Measurements from ENCODE around the gene DDX25.

DNA sequence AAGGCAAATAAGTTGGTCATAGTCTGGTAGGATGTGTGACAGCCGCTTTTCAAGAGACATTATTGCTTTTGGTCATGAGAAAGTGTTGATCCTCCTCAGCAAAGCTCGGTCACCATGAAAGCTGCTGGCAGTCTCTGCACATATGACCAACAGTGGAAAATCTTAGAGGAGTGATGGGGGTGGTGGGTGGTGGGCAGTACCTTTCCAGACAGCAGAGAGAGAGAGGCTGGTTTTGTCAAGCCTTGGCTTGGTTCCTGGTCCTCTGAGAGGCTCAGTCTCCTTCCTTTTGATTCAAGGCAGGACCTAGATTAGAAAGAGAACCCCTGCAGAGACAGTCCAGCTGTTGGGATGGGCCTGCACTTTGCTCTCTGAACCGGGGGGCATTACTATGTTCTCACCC is 21.5 kb downstream of the DDX25 start:
- no peak for TF ChIP-seq ZNF335 (CRISPR knock-in tag; IDR thresholded peaks at IDR 0.05)
- TF ChIP-seq FOXM1 (CRISPR knock-in tag; IDR thresholded peaks at IDR 0.05), result no peak
- TF ChIP-seq, protein P1, sequence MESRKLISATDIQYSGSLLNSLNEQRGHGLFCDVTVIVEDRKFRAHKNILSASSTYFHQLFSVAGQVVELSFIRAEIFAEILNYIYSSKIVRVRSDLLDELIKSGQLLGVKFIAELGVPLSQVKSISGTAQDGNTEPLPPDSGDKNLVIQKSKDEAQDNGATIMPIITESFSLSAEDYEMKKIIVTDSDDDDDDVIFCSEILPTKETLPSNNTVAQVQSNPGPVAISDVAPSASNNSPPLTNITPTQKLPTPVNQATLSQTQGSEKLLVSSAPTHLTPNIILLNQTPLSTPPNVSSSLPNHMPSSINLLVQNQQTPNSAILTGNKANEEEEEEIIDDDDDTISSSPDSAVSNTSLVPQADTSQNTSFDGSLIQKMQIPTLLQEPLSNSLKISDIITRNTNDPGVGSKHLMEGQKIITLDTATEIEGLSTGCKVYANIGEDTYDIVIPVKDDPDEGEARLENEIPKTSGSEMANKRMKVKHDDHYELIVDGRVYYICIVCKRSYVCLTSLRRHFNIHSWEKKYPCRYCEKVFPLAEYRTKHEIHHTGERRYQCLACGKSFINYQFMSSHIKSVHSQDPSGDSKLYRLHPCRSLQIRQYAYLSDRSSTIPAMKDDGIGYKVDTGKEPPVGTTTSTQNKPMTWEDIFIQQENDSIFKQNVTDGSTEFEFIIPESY (CRISPR knock-in tag; IDR thresholded peaks at IDR 0.05), result no peak
- no peak for TF ChIP-seq CBX1 (IDR thresholded peaks at IDR 0.05; ENCODE audit: low read depth)
